ENCODE measurements around the gene PON1. TPM values are rescaled to one million over a fixed set of nuclear protein-coding genes. Genes with fewer than 3 reads are reported as not detected.
A peak's percentile ranks its signal among the peaks of the same experiment; 100 is the strongest.

Gene PON1
- total RNA-seq: not detected

- H3K36me3 ChIP-seq: no peaks in the 10 kb centered on the region
- peak; percentile 2 to 7 for DNase-seq
- no peaks in the 10 kb centered on the region for H3K4me1 ChIP-seq
- no peak within 1 kb of the TSS for H3K4me3 ChIP-seq (replicated peaks in 1 of 3)
- no peaks in the 10 kb centered on the region for H3K9me3 ChIP-seq
- no peaks in the 10 kb centered on the region for H3K27me3 ChIP-seq
- intact Hi-C loops (cut with DNase I): no loop called here
- 19 to 22% methylated on average over 4 to 20 of the region's 20 CpGs for WGBS, 2 donors
- TF ChIP-seq POLR2A (IDR thresholded peaks at IDR 0.05) (no peak), CTCF (IDR thresholded peaks at IDR 0.05) (no peak)
- no peak within 1 kb of the TSS for H3K27ac ChIP-seq
Observed at GRCh38 chr7:95324431-95324830, at the start of gene PON1. TSS of gene PON1 (minus strand) at chr7:95324532. CDS start at chr7:95324475, 57 bp downstream.

GRCh38 chr7:95373323-95373722 is 49.0 kb upstream of the PON1 start:
- no peak for TF ChIP-seq POLR2A (IDR thresholded peaks at IDR 0.05)
- TF ChIP-seq CTCF (IDR thresholded peaks at IDR 0.05): no peak
- H3K27me3 ChIP-seq: no peaks in the 10 kb centered on the region
- intact Hi-C loops (cut with DNase I): no loop called here
- no peaks in the 10 kb centered on the region for H3K36me3 ChIP-seq
- WGBS, 2 donors: 85 to 94% methylated on average over 4 of the region's 4 CpGs
- H3K4me3 ChIP-seq (replicated peaks in 1 of 3): no peak overlapping the region
- DNase-seq: no peak
- H3K27ac ChIP-seq: no peak overlapping the region
- no peaks in the 10 kb centered on the region for H3K4me1 ChIP-seq
- no peaks in the 10 kb centered on the region for H3K9me3 ChIP-seq

GRCh38 chr7:95368235-95368634 is 43.9 kb upstream of the PON1 start:
- intact Hi-C loops (cut with DNase I): no loop called here
- TF ChIP-seq POLR2A (IDR thresholded peaks at IDR 0.05): no peak
- no peak for TF ChIP-seq CTCF (IDR thresholded peaks at IDR 0.05)
- 86 to 90% methylated on average over 3 of the region's 3 CpGs for WGBS, 2 donors
- Histone ChIP-seq H3K9me3 (no peaks in the 10 kb centered on the region), H3K27me3 (no peaks in the 10 kb centered on the region), H3K36me3 (no peaks in the 10 kb centered on the region), H3K4me1 (no peaks in the 10 kb centered on the region), H3K27ac (no peak overlapping the region), H3K4me3 (replicated peaks in 1 of 3) (no peak overlapping the region)
- DNase-seq: no peak

- intact Hi-C loops (cut with DNase I): no loop called here
- no peak for DNase-seq
- Histone ChIP-seq H3K9me3 (no peaks in the 10 kb centered on the region), H3K27me3 (no peaks in the 10 kb centered on the region), H3K27ac (no peak overlapping the region), H3K4me3 (replicated peaks in 1 of 3) (no peak overlapping the region), H3K4me1 (no peaks in the 10 kb centered on the region), H3K36me3 (no peaks in the 10 kb centered on the region)
- TF ChIP-seq POLR2A (IDR thresholded peaks at IDR 0.05) (no peak), CTCF (IDR thresholded peaks at IDR 0.05) (no peak)
- WGBS, 2 donors: 83 to 85% methylated on average over 1 of the region's 1 CpG
Observed at GRCh38 chr7:95367606-95368005, 43.3 kb upstream of the PON1 start.

- H3K4me3 ChIP-seq (replicated peaks in 1 of 3): no peak overlapping the region
- H3K36me3 ChIP-seq: no peaks in the 10 kb centered on the region
- DNase-seq: no peak
- TF ChIP-seq POLR2A (IDR thresholded peaks at IDR 0.05): no peak
- no peak for TF ChIP-seq CTCF (IDR thresholded peaks at IDR 0.05)
- no peak overlapping the region for H3K27ac ChIP-seq
- 100% methylated on average over 1 of the region's 1 CpG for WGBS, 2 donors
- no peaks in the 10 kb centered on the region for H3K9me3 ChIP-seq
- no peaks in the 10 kb centered on the region for H3K4me1 ChIP-seq
- intact Hi-C loops (cut with DNase I): no loop called here
- no peaks in the 10 kb centered on the region for H3K27me3 ChIP-seq
Observed at GRCh38 chr7:95365151-95365550, 40.8 kb upstream of the PON1 start.

All from thyroid gland (tissue), 4 donors.